HEK293 (cell line): Measurements from ENCODE around the gene MMP23B.
A peak's percentile ranks its signal among the peaks of the same experiment; 100 is the strongest.

ENCODE experiments used
- CTCF ChIA-PET: fragments of 350-600 bp; formaldehyde crosslinking; extraction: SDS; loops from one replicate; lab custom pipeline; 2021; ENCODE audit warnings: antibody characterized with exemption; lab: Yijun Ruan, JAX
- POLR2A ChIA-PET: fragments of 300-600 bp; formaldehyde crosslinking; extraction: SDS; loops from one replicate; lab custom pipeline; 2020; ENCODE audit warnings: antibody characterized with exemption, inconsistent platforms; lab: Yijun Ruan, JAX
- H3K27ac ChIP-seq: fragments of 200-500 bp; sonication (Bioruptor generic); 2 replicates; pipeline ENCODE4 v1.5.1; 2014; ENCODE audit warnings: low read depth, low read length, control low read depth, inconsistent platforms; ENCODE audit errors: extremely low read depth
- H3K36me3 ChIP-seq, 2 experiments: fragments of 200-500 bp in 1 of 2; sonication (Bioruptor generic) in 1 of 2; 1 replicate in 1 of 2; 2 replicates in 1 of 2; pipeline ENCODE4 v1.5.1; 2014 to 2017; ENCODE audit warnings: inconsistent platforms in 2 of 2, low read length in 2 of 2; ENCODE audit not compliant: control insufficient read depth in 2 of 2, insufficient read depth in 1 of 2
- H3K4me1 ChIP-seq: fragments of 200-500 bp; sonication (Bioruptor generic); 2 replicates; pipeline ENCODE4 v1.5.1; 2014; ENCODE audit warnings: mild to moderate bottlenecking, low read length, inconsistent platforms; ENCODE audit not compliant: control insufficient read depth, insufficient read depth
- H3K4me3 ChIP-seq: 2 replicates; pipeline ENCODE4 v1.5.1; 2011; ENCODE audit warnings: low read depth, mild to moderate bottlenecking, control low read depth, low read length, moderate library complexity
- H3K9me3 ChIP-seq: fragments of 200-500 bp; sonication (Bioruptor generic); 2 replicates; pipeline ENCODE4 v1.5.1; 2014; ENCODE audit warnings: low read depth, low read length, inconsistent platforms; ENCODE audit not compliant: control insufficient read depth, insufficient read depth
- YY2 ChIP-seq: fragments of 450-650 bp; formaldehyde crosslinking; IDR thresholded peaks from 2 replicates; pipeline ENCODE4 v1.5.1; 2016; ENCODE audit warnings: missing biosample characterization, missing genetic modification characterization
- ZIC2 ChIP-seq: fragments of 450-650 bp; formaldehyde crosslinking; IDR thresholded peaks from 2 replicates; pipeline ENCODE4 v1.5.1; 2016; ENCODE audit warnings: missing biosample characterization, missing genetic modification characterization
- ZNF335 ChIP-seq: fragments of 450-650 bp; formaldehyde crosslinking; conservative IDR thresholded peaks from 2 replicates; pipeline ENCODE4 v1.5.1; 2016; ENCODE audit warnings: missing biosample characterization, missing genetic modification characterization
- ZNF544 ChIP-seq: fragments of 450-650 bp; formaldehyde crosslinking; IDR thresholded peaks from 2 replicates; pipeline ENCODE4 v1.5.0; 2017; ENCODE audit warnings: missing biosample characterization, missing genetic modification characterization
- ZNF621 ChIP-seq: fragments of 450-650 bp; formaldehyde crosslinking; IDR thresholded peaks from 2 replicates; pipeline ENCODE4 v1.5.1; 2017; ENCODE audit warnings: missing biosample characterization, missing genetic modification characterization
- TF ChIP-seq, protein P1 (sequence below): fragments of 450-650 bp; formaldehyde crosslinking; IDR thresholded peaks from 2 replicates; pipeline ENCODE4 v1.5.1; 2016; ENCODE audit warnings: missing biosample characterization, missing genetic modification characterization
- TF ChIP-seq, protein P2 (sequence below): fragments of 450-650 bp; formaldehyde crosslinking; IDR thresholded peaks from 2 replicates; pipeline ENCODE4 v1.5.1; 2016; ENCODE audit warnings: missing biosample characterization, missing genetic modification characterization
- TF ChIP-seq, protein P3 (sequence below): fragments of 450-650 bp; formaldehyde crosslinking; IDR thresholded peaks from 2 replicates; pipeline ENCODE4 v1.5.1; 2016; ENCODE audit warnings: missing biosample characterization, missing genetic modification characterization
- TF ChIP-seq, protein P4 (sequence below): fragments of 450-650 bp; formaldehyde crosslinking; IDR thresholded peaks from 2 replicates; pipeline ENCODE4 v1.5.1; 2016; ENCODE audit warnings: missing biosample characterization, missing genetic modification characterization, borderline replicate concordance

The MMP23B gene

DNA sequence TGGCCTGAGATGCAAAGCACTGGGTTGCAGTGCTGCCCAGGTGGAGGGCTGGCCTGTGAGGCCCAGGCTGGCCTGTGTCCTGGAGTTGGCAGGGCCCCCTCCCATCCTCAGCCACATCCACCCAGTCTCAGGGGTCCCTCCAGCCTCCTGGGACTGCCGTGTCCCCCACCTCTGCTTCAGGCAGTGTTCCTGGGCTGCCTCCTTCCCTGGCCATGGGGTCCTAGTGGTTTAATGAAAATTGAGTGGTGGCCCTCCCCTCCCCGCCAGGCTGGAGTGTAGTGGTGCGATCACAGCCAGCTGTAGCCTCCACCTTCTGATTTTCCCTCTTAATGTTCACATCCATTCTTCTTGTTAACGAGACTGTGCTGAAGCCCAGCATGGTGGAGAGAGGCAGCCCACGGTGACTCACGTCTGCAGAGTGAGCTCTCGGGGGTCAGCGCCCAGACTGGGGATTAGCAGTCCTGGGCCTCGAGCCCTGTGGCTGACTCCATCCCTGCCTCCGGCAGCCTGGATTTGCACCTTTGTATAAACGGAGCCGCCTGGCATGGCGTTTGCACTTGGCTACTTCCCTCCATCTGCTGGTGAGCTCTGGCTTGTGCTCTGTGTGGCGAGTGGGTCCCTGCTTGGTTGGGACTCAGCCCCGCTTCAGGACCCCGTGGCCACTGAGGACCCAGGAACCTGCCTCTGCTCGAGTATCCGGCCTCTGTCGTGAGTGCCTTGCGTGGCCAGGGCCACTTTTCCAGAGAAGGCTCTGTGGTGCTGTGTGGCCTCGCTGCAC lies 9.8 kb upstream of the MMP23B start:
- no peaks in the 10 kb centered on the region for H3K4me1 ChIP-seq
- no peak overlapping the region for H3K4me3 ChIP-seq
- POLR2A ChIA-PET: interaction anchor here (0.6 kb wide), 1 partner anchor 9 kb away, joined by 4 read pairs; no protein-coding TSS in a partner anchor
- H3K9me3 ChIP-seq: no peaks in the 10 kb centered on the region
- H3K27ac ChIP-seq: no peak overlapping the region
- H3K36me3 ChIP-seq: peaks cover 0 to 45% of the 10 kb centered on the region in 2 experiments; a peak in 1 of 3 replicates
- no peak for TF ChIP-seq ZNF621 (tag by site-specific recombination)
- TF ChIP-seq, protein P1, sequence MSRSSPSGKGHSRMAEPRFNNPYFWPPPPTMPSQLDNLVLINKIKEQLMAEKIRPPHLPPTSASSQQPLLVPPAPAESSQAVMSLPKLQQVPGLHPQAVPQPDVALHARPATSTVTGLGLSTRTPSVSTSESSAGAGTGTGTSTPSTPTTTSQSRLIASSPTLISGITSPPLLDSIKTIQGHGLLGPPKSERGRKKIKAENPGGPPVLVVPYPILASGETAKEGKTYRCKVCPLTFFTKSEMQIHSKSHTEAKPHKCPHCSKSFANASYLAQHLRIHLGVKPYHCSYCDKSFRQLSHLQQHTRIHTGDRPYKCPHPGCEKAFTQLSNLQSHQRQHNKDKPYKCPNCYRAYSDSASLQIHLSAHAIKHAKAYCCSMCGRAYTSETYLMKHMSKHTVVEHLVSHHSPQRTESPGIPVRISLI (tag by site-specific recombination): no peak
- TF ChIP-seq ZNF544: no peak
- TF ChIP-seq ZIC2 (tag by site-specific recombination): peak; percentile 37; the same call in 1 of the 2 replicates
- TF ChIP-seq, protein P2, sequence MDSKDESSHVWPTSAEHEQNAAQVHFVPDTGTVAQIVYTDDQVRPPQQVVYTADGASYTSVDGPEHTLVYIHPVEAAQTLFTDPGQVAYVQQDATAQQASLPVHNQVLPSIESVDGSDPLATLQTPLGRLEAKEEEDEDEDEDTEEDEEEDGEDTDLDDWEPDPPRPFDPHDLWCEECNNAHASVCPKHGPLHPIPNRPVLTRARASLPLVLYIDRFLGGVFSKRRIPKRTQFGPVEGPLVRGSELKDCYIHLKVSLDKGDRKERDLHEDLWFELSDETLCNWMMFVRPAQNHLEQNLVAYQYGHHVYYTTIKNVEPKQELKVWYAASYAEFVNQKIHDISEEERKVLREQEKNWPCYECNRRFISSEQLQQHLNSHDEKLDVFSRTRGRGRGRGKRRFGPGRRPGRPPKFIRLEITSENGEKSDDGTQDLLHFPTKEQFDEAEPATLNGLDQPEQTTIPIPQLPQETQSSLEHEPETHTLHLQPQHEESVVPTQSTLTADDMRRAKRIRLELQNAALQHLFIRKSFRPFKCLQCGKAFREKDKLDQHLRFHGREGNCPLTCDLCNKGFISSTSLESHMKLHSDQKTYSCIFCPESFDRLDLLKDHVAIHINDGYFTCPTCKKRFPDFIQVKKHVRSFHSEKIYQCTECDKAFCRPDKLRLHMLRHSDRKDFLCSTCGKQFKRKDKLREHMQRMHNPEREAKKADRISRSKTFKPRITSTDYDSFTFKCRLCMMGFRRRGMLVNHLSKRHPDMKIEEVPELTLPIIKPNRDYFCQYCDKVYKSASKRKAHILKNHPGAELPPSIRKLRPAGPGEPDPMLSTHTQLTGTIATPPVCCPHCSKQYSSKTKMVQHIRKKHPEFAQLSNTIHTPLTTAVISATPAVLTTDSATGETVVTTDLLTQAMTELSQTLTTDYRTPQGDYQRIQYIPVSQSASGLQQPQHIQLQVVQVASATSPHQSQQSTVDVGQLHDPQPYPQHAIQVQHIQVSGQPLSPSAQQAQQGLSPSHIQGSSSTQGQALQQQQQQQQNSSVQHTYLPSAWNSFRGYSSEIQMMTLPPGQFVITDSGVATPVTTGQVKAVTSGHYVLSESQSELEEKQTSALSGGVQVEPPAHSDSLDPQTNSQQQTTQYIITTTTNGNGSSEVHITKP (tag by site-specific recombination): 0 out of 2 replicates have a peak, but pooled peaks have one; percentile 19
- TF ChIP-seq ZNF335 (tag by site-specific recombination): peak; percentile 98
- CTCF ChIA-PET: no interaction called here

DNA sequence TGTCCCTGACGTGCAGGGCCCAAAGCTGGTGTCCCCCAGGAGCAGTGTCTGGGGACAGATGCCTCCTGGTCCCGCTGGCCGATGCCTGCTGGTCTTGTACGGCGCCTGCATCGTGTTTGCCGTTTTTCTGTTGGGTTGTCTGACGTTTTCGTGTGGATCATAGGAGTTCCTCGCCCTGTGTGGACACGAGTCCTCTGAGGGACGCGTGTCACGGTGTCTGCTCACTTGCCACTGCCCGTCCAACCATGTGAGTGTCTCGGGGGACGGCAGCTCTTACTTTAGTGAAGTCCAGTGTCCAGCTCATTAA lies 9.2 kb upstream of the MMP23B start:
- CTCF ChIA-PET: no interaction called here
- no peaks in the 10 kb centered on the region for H3K9me3 ChIP-seq
- TF ChIP-seq, protein P3, sequence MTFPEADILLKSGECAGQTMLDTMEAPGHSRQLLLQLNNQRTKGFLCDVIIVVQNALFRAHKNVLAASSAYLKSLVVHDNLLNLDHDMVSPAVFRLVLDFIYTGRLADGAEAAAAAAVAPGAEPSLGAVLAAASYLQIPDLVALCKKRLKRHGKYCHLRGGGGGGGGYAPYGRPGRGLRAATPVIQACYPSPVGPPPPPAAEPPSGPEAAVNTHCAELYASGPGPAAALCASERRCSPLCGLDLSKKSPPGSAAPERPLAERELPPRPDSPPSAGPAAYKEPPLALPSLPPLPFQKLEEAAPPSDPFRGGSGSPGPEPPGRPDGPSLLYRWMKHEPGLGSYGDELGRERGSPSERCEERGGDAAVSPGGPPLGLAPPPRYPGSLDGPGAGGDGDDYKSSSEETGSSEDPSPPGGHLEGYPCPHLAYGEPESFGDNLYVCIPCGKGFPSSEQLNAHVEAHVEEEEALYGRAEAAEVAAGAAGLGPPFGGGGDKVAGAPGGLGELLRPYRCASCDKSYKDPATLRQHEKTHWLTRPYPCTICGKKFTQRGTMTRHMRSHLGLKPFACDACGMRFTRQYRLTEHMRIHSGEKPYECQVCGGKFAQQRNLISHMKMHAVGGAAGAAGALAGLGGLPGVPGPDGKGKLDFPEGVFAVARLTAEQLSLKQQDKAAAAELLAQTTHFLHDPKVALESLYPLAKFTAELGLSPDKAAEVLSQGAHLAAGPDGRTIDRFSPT: 0 out of 2 replicates have a peak, but pooled peaks have one; percentile 7
- TF ChIP-seq, protein P4, sequence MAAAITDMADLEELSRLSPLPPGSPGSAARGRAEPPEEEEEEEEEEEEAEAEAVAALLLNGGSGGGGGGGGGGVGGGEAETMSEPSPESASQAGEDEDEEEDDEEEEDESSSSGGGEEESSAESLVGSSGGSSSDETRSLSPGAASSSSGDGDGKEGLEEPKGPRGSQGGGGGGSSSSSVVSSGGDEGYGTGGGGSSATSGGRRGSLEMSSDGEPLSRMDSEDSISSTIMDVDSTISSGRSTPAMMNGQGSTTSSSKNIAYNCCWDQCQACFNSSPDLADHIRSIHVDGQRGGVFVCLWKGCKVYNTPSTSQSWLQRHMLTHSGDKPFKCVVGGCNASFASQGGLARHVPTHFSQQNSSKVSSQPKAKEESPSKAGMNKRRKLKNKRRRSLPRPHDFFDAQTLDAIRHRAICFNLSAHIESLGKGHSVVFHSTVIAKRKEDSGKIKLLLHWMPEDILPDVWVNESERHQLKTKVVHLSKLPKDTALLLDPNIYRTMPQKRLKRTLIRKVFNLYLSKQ (tag by site-specific recombination): no peak
- H3K36me3 ChIP-seq: peaks cover 0 to 44% of the 10 kb centered on the region in 2 experiments; a peak in 1 of 3 replicates
- no peaks in the 10 kb centered on the region for H3K4me1 ChIP-seq
- no peak overlapping the region for H3K4me3 ChIP-seq
- POLR2A ChIA-PET: interaction anchor here (0.6 kb wide), 1 partner anchor 9 kb away, joined by 4 read pairs; no protein-coding TSS in a partner anchor
- no peak overlapping the region for H3K27ac ChIP-seq

DNA sequence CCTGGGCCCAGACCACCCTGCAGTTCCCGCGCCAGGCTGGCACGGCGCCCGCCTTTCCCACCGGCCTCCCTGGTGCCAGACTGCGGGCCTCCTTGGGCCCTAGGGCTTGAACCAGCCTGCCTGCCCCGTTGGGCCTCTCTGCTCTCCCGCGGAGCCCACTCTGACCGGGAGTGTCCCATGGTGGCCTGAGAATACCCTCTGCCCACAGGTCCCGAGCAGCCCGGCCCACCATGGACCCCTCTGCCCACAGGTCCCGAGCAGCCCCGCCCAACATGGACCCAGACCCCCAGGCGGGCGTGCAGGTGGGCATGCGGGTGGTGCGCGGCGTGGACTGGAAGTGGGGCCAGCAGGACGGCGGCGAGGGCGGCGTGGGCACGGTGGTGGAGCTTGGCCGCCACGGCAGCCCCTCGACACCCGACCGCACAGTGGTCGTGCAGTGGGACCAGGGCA lies 8.8 kb upstream of the MMP23B start:
- TF ChIP-seq, protein P3: 0 out of 2 replicates have a peak, but pooled peaks have one; percentile 8
- TF ChIP-seq YY2 (tag by site-specific recombination): no peak

More for the DNA sequence above, 8.8 kb upstream of the MMP23B start:
- POLR2A ChIA-PET: no interaction called here
- CTCF ChIA-PET: no interaction called here
- Histone ChIP-seq H3K36me3 (peaks cover 0 to 44% of the 10 kb centered on the region in 2 experiments; a peak in 1 of 3 replicates), H3K9me3 (no peaks in the 10 kb centered on the region), H3K4me1 (no peaks in the 10 kb centered on the region), H3K4me3 (no peak overlapping the region), H3K27ac (no peak overlapping the region)
